Gastrocnemius medialis (tissue), 4 donors: Measurements from ENCODE around the gene CDC5L.

Source experiments
- CTCF ChIP-seq, 5 experiments: fragments of 450-650 bp in 3 of 5; fragments of 200-600 bp in 2 of 5; sonication (generic) in 2 of 5; IDR thresholded peaks in 4 of 5; conservative IDR thresholded peaks in 1 of 5; 1 replicate in 4 of 5; 2 replicates in 1 of 5; pipeline ENCODE4 v1.5.1; 2016 to 2019; ENCODE audit warnings: antibody characterized with exemption in 5 of 5, mild to moderate bottlenecking in 3 of 5, moderate library complexity in 3 of 5
- POLR2A ChIP-seq, 2 donors: fragments of 450-650 bp; IDR thresholded peaks; one replicate each; pipeline ENCODE4 v1.6.1; 2017; ENCODE audit warnings: antibody characterized with exemption in 2 of 2, mild to moderate bottlenecking in 2 of 2, moderate library complexity in 2 of 2

GRCh38 chr6:44425951-44426350 lies 38.4 kb downstream of the CDC5L start:
- no peak for TF ChIP-seq POLR2A (IDR thresholded peaks at IDR 0.05)
- no peak for TF ChIP-seq CTCF (IDR thresholded peaks at IDR 0.05 in 4 of 5, conservative IDR thresholded peaks at IDR 0.05 in 1 of 5)
